Vagina (tissue), 2 donors: ENCODE measurements around the gene DNAJB13.

Experiments used
- POLR2AphosphoS5 ChIP-seq, 2 donors: sonication (generic); formaldehyde crosslinking; IDR thresholded peaks; one replicate each; pipeline ENCODE4 v1.9.0; 2017; ENCODE audit warnings: antibody characterized with exemption in 2 of 2, mild to moderate bottlenecking in 2 of 2, low read depth in 1 of 2; ENCODE audit not compliant: insufficient read depth in 1 of 2
- TF ChIP-seq, protein P1 (sequence below), 3 experiments: fragments of 450-650 bp in 2 of 3; fragments of 200-600 bp in 1 of 3; sonication (generic) in 1 of 3; IDR thresholded peaks; one replicate each; pipeline ENCODE4 v1.5.1; 2017 to 2019; ENCODE audit warnings: antibody characterized with exemption in 3 of 3, mild to moderate bottlenecking in 2 of 3, moderate library complexity in 2 of 3

DNA sequence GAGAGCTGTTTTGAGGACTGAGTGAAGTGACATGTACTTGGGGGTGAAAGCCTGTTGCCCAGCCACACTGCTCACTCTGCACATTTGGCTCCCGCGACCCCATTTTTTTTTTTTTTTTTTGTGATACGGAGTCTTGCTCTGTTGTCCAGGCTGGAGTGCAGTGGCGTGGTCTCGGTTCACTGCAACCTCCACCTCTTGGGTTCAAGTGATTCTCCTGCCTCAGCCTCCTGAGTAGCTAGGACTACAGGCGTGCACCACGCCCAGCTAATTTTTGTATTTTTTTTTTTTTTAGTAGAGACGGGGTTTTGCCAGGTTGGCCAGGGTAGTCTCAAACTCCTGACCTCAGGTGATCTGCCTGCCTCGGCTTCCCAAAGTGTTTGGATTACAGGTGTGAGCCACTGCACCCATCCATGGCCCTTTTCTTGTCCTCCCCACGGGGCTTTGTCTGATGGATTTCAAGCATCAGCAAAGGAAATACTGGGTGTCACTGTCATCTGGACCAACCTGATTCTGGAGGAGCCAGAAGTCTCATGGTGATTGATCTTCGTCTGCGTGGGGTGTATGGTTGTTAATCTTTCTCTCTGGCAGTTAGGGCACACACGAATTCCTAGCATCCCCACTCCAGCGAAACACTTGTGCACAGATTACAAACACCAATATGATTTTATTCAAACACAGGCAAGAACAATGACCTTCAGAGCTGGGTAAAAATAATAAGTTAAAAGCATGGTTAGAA is 61.4 kb downstream of the DNAJB13 start:
- TF ChIP-seq, protein P1, sequence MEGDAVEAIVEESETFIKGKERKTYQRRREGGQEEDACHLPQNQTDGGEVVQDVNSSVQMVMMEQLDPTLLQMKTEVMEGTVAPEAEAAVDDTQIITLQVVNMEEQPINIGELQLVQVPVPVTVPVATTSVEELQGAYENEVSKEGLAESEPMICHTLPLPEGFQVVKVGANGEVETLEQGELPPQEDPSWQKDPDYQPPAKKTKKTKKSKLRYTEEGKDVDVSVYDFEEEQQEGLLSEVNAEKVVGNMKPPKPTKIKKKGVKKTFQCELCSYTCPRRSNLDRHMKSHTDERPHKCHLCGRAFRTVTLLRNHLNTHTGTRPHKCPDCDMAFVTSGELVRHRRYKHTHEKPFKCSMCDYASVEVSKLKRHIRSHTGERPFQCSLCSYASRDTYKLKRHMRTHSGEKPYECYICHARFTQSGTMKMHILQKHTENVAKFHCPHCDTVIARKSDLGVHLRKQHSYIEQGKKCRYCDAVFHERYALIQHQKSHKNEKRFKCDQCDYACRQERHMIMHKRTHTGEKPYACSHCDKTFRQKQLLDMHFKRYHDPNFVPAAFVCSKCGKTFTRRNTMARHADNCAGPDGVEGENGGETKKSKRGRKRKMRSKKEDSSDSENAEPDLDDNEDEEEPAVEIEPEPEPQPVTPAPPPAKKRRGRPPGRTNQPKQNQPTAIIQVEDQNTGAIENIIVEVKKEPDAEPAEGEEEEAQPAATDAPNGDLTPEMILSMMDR (IDR thresholded peaks at IDR 0.05) = no peak
- TF ChIP-seq POLR2AphosphoS5 (IDR thresholded peaks at IDR 0.05; ENCODE audit: insufficient read depth in 1 of 2, low read depth in 1 of 2) = no peak
